ENCODE data around the gene INPP5F. TPM values are rescaled to one million over a fixed set of nuclear protein-coding genes. Genes with fewer than 3 reads are reported as not detected.

INPP5F gene
- total RNA-seq, 1 donor from 2014 or later: 5.1 TPM

DNA sequence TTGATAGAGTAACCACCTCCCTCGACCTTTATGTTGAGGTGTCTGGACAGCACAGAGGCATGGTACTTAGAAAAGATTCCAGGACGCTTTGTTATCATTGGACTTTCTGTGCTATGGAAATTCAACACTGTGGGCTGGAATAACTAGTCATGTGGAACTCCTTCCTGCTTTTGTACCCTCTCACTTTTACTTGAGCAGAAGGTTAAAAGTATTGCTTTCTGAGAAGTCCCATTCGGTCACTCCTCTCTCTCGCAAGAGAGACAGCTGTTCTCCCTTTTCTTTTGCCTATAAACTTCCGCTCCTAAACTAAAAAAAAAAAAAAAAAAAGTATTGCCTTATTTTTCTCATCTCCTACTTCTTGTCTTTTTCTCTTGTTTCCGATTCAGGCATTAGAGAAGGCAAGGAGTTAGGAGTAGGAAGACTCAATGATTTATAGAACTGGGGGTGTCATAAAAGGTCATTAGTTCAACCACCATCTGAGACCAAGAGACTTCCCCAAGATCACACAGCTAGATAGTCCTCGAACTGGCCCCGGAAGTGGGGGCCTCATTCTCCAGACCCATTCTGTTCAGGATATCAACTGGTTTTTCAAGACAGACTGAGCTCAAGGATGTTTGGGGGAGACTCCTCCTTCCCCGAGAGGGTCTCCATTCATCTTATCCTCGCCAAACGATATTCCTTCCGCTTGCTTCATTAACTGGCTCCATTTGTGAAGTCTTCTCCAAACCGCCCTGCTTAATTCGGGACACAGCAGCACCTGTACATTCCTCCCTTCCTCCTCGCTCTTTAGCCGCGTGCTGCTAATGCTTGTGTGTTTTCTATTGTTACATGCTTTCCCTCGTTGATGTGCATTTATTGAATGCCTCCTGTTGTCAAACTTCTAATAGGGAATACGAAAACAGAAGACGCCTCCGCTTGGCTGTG is 995 bp upstream of the INPP5F start:
- Histone ChIP-seq H3K9me3 (no peaks in the 10 kb centered on the region), H3K4me3 (peak overlapping the region; percentile 86 to 94), H3K27me3 (no peaks in the 10 kb centered on the region), H3K4me1 (peaks cover 7 to 14% of the 10 kb centered on the region in 2 donors), H3K36me3 (no peaks in the 10 kb centered on the region), H3K27ac (peak overlapping the region; percentile 93 to 94)
- TF ChIP-seq, protein P1, sequence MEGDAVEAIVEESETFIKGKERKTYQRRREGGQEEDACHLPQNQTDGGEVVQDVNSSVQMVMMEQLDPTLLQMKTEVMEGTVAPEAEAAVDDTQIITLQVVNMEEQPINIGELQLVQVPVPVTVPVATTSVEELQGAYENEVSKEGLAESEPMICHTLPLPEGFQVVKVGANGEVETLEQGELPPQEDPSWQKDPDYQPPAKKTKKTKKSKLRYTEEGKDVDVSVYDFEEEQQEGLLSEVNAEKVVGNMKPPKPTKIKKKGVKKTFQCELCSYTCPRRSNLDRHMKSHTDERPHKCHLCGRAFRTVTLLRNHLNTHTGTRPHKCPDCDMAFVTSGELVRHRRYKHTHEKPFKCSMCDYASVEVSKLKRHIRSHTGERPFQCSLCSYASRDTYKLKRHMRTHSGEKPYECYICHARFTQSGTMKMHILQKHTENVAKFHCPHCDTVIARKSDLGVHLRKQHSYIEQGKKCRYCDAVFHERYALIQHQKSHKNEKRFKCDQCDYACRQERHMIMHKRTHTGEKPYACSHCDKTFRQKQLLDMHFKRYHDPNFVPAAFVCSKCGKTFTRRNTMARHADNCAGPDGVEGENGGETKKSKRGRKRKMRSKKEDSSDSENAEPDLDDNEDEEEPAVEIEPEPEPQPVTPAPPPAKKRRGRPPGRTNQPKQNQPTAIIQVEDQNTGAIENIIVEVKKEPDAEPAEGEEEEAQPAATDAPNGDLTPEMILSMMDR (IDR thresholded peaks at IDR 0.05): no peak
- intact Hi-C loops (cut with DNase I): loop anchor here (2.0 kb wide), 3 partner anchors 74 to 546 kb away; partner anchors contain the start of genes BAG3, PRDX3 and TIAL1
- no peak for DNase-seq (ENCODE audit: low spot score in 2 of 2)

DNA sequence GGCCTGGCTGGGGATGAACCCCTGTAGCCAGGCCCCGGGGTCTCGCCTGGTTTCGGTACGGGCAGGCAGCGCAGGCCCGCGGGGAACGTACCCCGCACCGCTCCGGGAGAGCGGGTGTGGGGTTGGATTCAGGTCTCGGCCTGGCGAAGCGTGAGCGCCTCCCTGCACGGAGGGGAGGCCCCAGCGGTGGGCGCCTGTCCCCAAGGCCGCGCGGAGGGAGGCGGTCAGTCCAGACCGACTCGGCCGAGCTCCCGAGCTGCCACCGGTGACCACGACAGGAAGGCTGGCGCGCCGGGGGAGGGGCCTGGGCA is 378 bp upstream of the INPP5F start:
- no peaks in the 10 kb centered on the region for H3K9me3 ChIP-seq
- DNase-seq (ENCODE audit: low spot score in 2 of 2): no peak
- TF ChIP-seq, protein P1 (IDR thresholded peaks at IDR 0.05): no peak
- H3K27ac ChIP-seq: peak overlapping the region; percentile 93 to 94
- intact Hi-C loops (cut with DNase I): loop anchor here (2.0 kb wide), 3 partner anchors 75 to 547 kb away; partner anchors contain the start of genes BAG3, PRDX3 and TIAL1
- peak overlapping the region; percentile 86 to 94 for H3K4me3 ChIP-seq
- no peaks in the 10 kb centered on the region for H3K27me3 ChIP-seq
- no peaks in the 10 kb centered on the region for H3K36me3 ChIP-seq
- peaks cover 7 to 14% of the 10 kb centered on the region in 2 donors for H3K4me1 ChIP-seq

DNA sequence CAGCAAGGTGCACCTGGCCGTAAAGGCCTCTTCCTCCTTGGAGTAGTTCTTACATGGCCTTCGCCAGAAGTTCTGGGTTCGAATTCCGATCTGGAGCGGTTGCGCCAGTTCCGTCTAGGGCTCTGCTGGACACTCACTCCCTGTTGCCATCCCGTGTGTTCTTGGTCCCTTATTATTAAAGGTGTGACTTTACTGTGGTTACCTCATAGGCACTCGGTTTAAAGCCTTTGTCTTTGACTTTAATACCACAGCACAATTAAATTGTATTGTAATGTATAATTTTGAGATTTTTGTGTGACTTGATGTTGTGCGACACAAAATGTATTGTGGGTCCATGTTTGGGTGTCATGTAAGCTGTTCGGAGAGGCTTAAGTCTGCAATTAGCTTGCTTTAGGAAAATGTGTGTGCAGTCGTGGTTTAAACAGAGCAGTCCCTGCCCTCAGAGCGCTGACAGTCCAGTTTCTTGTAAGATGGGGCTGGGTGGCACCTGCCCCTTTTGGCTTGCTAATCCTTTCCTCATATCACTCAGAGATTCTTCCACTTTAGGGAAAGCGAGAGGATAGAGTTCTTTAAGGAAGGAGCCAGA is 919 bp downstream of the INPP5F start:
- Histone ChIP-seq H3K4me3 (peak overlapping the region; percentile 86 to 94), H3K4me1 (peaks cover 7 to 14% of the 10 kb centered on the region in 2 donors), H3K27ac (peak overlapping the region; percentile 74 to 92), H3K27me3 (no peaks in the 10 kb centered on the region), H3K36me3 (no peaks in the 10 kb centered on the region), H3K9me3 (no peaks in the 10 kb centered on the region)
- intact Hi-C loops (cut with DNase I): loop anchor here (2.0 kb wide), 1 partner anchor 40 kb away; no protein-coding TSS in a partner anchor
- TF ChIP-seq, protein P1 (IDR thresholded peaks at IDR 0.05): no peak
- DNase-seq (ENCODE audit: low spot score in 2 of 2): no peak

DNA sequence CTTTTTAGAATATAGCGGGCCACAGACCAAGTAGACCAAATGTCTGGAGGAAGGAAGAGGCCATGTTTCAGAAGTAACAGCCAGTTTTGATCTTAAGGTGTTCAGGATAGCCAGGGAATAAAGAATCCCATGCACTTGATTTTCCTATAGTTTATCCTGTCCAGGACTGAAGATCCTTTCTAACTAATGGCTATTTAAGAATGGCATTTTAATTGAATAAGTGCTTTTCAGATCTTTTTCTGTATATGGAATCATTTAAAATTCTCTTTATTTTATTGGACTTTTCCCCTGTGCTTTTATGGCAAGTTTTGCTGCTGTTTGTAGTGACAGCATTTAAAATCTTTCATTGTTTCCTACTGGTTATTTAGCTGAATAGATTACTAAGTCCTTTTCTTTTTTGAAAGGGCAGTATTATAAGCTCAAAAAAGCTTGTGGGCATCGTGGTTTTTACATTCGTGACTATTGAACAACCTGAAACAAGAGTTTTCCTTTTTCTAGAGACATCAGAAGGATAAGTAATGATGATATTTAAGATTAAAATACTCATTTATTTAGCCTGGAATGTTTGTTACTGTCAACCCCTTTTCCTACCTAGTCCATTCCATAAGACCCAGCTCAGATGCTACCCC is 2.4 kb downstream of the INPP5F start:
- peak overlapping the region; percentile 67 to 74 for H3K27ac ChIP-seq
- H3K9me3 ChIP-seq: no peaks in the 10 kb centered on the region
- H3K36me3 ChIP-seq: no peaks in the 10 kb centered on the region
- no peak overlapping the region for H3K4me3 ChIP-seq
- intact Hi-C loops (cut with DNase I): no loop called here
- H3K27me3 ChIP-seq: no peaks in the 10 kb centered on the region
- no peak for DNase-seq (ENCODE audit: low spot score in 2 of 2)
- TF ChIP-seq, protein P1 (IDR thresholded peaks at IDR 0.05): no peak
- peaks cover 7 to 14% of the 10 kb centered on the region in 2 donors for H3K4me1 ChIP-seq

DNA sequence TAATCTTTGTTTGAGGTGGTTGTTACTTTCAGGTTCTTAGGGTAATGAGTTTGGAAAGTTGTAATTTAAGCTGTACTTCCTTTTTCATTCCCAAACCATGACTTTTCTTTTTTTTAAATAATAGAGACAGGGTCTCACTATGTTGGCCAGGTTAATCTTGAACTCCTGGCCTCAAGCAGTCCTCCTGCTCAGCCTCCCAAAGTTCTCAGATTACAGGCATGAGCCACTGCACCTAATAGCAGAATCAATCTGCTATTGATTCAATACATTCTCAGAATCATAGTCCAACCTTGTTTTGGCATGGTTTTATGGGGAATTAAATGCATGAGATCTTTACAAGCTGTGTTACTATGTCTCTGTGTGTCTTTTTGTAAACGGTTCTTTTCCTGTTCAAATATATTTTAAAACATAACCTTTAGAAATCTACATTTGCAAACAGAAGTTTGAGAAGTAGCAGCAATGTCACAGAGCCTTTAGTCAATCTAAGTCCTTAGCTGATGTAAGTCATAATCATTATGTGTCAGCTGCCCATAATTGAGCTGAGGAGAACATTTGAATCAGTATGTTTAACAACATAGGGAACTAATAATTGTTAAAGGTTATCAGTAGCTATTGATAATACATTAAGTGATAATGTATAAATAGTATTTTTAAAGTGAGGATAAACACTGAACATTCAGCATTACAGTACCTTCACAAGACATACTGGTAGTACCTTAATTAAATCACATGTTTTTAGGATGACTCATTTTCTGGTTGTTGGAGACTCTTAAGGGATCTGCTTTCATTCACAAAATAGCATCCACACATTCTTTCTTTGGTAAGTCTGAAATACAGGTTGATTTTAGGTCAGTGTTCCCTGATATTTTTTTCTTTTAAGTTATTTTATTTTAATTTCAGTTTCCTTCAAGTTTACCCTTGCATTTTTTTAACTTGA is 8.8 kb downstream of the INPP5F start:
- H3K4me3 ChIP-seq: no peak overlapping the region
- intact Hi-C loops (cut with DNase I): no loop called here
- H3K27me3 ChIP-seq: no peaks in the 10 kb centered on the region
- H3K27ac ChIP-seq: no peak overlapping the region
- DNase-seq (ENCODE audit: low spot score in 2 of 2): no peak
- no peaks in the 10 kb centered on the region for H3K9me3 ChIP-seq
- TF ChIP-seq, protein P1 (IDR thresholded peaks at IDR 0.05): no peak
- H3K36me3 ChIP-seq: no peaks in the 10 kb centered on the region
- H3K4me1 ChIP-seq: peaks cover 0 to 18% of the 10 kb centered on the region in 2 donors

Measured in ascending aorta (tissue), 2 donors.